Nucleus accumbens (tissue), 56 donors: ENCODE data around the gene PAPSS1.

Experiments used
- DNase-seq, 56 donors: peaks; one replicate each; lab custom pipeline; 2025; lab: John Stamatoyannopoulos, UW

Gene PAPSS1

DNA sequence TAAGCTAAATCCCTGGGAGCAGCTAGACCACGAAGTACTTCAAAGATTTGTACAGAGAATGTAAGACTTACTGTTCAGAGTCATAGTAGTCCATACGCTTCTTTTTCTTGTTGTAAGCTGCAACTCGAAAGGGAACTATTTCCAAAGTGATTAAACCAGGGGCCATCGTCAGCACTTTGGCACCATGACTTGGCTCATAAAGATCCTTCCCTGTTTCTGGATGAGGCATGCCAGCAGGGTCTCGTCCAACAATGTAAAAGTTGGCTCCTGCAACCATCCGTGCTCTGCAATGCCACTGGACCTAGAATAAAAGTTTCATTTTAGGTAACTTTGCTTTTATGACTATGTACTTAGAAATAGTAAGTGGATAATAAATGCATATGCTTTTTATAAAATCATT, 88.5 kb downstream of the PAPSS1 start:
- peak in 1 of 56 donors; percentile 0 for DNase-seq

DNA sequence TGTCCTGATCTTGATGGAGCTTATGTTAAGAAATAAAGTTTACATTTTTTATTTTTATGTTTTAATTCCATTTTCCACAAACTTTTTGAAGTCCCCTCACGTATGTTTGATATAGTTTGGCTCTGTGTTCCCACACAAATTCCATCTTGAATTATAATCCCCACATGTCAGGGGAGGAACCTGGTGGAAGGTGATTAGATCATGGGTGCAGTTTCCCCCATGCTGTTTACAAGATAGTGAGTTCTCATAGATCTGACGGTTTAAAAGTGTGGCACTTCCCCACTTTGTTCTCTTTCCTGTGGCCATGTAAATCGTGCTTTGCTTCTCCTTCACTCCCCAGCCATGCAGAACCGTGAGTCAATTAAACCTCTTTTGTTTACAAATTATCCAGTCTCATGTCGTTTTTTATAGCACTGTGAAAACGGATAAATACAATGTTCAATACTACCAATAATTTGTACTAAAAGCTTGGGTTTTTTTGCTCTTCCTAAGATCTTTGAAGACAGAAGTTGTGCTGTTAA, 89.8 kb downstream of the PAPSS1 start:
- no peak for DNase-seq

DNA sequence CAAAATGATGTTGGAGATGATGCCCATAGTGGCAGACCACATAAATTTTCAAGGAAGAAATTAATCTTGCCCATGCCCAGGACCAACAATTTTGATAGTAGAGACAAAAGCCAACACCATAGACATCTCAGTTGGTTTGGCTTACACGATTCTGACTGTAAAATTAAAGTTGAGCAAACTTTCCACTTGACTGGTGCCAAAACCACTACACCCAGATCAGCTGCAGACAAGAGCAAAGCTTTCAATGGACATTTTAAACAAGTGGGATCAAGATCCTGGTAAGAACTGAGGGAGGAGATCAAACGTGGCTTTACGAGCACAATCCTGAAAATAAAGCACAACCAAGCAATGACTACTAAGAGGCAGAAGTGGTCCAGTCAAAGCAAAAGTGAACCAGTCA, 90.7 kb downstream of the PAPSS1 start:
- DNase-seq: no peak

DNA sequence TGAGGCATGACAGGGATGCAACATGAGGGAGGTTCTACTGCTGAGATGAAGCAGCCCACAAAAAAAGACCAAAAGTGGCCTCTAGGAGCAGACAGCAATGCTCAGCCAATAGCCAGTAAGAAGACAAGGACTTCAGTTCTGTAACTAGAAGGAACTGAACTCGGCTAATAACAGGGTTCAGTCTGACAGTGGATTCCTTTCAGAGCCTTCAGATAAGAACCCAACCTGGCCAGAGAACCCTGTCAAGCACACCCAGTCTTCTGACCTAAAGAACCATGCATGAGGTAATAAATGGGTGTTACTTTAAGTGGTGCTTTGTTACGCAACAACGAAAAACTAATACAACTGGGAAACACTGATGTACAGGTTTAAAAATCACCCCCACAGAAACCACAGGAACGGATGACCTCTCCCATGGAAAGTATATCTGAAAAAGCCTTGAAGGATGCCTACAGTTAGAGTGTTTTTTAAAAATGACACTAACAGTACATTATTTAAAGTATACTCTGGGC, 94.6 kb downstream of the PAPSS1 start:
- DNase-seq: no peak

DNA sequence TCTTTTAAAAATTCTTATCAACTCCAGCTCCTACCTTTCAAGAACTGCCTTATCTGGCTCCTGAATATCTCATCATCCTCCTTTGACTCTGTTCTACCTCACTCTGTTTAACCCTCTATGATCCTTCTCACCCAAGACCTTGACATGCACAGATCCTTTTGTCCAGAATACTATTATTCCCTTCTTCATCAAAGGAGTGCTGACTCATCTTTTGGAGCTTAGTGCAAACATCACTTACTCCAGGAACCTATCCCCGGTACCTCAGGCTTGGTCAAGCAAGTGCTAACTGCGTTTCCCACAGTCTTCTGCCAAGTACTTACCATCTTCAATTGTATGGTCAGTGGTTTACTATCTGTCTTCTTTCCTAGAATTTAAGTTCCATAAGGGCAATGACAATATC, 96.0 kb downstream of the PAPSS1 start:
- no peak for DNase-seq

DNA sequence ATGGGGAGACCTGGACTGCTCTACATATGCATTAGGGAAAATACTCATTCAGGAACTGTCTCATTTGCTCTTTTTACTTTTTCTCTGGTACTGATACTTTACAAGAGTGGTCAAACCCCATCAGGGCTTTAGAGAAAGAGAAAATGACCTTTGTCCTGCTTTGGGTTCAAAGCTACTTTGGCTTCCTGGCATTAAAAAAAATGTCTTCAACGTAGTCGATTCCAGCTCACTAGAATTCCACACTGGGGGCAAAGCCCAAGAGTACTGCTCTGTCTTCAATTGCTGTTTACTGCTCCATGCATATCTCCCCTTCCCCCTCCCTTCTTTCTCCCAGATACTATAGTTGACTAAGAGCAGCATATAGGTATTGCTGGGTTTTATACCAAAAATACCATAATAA, 98.0 kb downstream of the PAPSS1 start:
- no peak for DNase-seq

DNA sequence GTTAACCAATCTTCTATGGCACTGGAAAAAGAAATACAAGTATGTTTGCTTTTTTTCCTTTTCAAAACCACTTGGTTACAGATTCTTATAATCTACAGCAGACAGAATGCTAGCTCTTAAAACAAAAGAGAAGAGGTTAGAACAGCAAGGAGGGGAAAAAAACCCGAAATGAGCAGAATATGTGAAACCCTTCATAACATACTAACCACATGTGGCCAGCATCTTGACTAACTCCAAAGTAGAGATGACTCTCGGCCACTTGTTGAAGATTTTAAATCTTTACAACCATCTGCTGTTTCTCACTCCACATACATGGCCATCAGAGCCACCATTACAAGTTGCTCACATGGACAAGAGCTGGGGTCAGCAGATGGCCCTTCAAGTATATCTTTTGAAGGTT, 100.3 kb downstream of the PAPSS1 start:
- DNase-seq: no peak

DNA sequence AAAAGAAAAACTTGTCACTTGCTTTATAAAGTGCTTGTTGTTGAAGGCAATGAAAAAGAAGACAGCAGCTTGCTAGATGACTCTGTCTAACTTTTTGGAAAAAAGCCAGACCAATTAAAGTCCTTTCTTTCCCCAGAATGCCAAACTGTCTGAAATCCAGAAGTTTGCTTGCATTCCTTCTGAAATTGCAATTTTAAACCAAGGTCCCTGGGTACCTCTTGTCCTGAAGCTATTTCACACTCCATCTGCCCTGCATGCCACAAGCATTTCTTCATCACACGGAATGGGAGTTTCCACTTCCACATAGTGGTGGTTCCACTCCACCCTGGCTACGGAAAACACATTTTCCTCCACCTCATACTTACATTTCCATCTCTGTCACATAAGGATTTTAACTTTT, 101.0 kb downstream of the PAPSS1 start:
- DNase-seq: no peak

DNA sequence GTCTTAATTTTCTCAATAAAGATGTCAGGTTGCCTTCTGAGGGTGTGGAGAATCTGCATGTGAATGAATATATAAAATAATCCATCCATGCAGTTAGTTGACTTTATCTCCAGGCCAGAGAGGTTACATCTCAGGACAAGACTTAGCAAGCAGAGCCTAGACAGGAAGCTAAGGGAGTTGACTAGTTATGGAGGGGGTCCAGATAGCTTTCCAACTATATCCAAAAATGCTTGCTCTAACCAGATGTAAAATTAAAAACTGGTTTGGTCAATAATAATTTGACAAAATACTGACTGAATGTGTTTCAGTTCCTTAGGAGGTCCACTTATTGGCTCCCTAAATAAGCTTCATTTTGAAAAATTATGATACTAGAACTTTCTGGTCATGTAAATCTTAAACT, 101.4 kb downstream of the PAPSS1 start:
- no peak for DNase-seq

DNA sequence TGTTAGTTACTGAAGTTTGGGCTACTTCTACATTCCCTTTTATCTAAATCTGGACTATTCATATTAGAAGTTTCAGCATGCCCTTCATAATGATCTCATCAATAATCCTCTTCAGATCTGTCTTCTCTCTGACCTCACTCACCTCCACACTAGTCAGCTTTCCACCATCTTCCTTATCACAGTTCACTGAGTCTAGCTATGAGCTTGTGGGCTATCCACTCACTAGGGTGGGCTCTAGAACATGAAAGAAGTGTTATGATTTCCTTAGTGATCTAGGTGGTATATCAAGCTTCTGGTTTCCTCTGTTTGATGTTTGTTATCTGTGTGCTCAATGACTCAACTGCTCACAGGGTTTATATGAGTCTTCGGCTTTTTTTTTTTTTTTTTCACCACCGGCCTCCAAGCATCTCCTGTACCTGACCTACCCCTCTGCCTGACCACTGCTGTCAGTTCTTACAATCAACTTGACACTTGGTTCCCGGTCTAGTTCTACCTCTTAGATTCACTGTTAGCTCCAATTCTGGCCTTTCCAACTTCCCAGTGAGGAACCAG, 103.1 kb downstream of the PAPSS1 start:
- DNase-seq: no peak

DNA sequence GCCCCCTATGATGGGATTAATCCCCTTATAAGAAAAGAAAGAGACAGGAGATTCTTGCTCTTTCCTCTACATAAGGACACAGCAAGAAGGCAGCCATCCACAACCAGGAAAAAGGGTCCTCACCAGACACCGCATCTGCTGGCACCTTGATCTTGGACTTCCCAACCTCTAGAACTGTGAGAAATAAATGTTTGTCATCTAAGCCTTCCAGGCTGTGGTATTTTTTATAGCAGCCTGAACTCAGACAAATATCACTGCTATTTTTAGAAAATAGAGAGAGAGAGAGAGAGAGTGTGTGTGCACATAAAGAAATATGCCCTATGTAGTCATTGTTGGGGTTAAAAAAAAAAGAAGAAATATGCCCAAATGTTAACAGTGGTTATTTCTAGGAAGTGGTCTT, 104.2 kb downstream of the PAPSS1 start:
- DNase-seq: no peak

DNA sequence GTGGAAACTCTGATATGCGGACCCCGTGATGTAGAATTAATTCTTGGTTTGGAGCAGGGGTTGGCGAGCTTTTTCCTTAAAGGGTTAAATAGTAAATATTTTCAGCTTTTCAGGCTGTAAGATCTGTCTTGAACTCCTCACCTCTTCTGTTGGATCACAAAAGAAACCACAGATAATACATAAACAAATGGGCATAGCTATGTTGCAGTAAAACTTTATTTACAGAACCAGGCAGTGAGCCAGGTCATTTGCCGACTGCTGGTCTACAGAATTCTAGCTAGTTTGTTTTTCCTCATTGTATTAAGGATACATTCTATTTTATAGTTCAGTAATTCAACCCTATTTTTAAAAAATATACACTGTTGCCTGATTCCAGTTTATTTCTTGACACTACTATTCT, 116.6 kb downstream of the PAPSS1 start:
- no peak for DNase-seq

DNA sequence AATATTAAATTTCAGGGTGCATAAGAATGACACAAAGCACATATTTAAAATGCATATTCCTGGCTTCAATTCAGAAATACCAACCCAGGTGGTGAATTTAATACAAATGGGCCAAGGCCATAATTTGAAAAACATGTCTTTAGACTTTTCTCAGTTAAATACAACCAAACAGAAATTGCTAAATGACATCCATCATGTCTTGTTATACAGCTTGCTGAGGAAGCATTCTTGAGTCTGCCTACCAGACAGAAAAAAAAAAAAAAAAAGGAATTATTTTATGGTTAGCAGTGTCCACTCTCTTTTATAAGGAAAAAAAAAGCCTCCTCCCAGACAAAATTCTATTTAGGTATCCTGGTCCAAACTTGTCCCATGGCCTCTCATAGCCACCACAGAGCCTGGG, 119.1 kb downstream of the PAPSS1 start:
- DNase-seq: no peak

DNA sequence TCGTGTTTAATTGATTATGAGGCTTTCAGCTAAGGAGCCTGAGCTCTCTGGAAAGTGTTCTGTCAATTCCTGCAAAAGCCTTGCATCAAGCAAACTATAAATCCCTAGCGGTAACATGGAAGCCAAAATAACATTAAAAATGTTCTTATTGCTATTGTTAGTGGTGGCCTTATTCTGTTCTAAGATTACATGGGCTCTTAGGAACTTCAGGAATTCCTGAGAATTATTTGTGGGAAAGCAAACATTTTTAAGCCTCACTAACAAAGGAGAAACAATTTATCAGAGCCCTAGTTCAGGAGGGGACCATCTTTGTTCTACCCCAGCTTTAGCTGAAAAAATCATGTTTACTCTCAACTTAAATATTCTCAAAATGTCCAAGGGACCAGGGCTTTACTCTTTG, 119.6 kb downstream of the PAPSS1 start:
- no peak for DNase-seq

DNA sequence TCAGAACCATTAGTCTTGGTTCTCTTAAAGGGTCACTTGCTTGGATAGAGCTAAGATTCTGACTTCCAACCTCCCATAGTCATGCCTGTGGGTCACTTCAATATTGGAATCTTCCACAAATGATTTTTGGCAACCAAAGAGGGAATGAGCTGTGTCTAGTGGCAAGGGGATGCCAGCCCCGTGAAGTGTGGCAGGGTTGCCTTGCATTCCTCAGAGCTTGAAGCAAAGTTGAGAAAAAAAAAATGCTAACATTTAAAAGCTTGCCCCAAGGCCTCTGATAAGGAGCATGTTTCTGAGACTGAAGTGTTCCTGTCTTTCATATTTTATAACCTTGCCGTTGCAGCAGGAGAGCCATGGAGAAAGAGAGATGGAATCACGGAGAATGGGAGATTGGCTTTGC, 120.2 kb downstream of the PAPSS1 start:
- no peak for DNase-seq

DNA sequence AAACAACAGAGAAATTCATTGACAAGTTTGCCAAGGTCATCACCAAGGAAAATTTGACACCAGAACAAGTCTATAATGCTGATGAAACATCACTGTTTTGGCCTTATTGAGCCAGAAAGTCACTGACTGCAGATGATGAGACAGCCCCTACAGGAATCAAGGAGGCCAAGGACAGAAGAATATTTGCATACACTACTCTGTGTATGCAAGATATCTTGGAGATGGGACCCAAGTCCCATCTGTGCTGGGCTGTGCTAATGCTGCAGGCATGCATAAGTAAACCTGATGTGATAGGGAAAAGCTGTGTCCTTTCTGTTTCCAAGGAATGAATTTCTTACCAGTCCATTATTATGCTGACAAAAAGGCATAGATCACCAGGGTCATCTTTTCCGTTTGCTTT, 126.8 kb downstream of the PAPSS1 start:
- DNase-seq: no peak

DNA sequence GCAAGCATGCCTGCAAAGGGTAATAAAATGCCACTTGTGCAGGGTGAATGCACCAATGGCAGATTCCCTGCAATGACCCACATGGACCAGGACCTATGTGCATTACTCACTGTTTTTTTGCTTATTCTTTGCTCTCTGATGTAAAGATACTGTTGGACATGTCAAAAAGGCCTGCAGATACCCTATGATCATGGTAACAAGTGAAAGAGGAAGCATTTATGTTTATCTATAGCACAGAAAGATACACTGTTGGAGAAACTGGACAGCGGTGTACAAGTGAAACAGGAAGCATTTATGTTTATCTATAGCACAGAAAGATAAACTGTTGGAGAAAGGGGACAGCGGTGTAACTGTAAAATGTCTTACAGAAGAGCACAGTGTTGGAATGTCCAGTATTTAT, 127.5 kb downstream of the PAPSS1 start:
- DNase-seq: no peak

DNA sequence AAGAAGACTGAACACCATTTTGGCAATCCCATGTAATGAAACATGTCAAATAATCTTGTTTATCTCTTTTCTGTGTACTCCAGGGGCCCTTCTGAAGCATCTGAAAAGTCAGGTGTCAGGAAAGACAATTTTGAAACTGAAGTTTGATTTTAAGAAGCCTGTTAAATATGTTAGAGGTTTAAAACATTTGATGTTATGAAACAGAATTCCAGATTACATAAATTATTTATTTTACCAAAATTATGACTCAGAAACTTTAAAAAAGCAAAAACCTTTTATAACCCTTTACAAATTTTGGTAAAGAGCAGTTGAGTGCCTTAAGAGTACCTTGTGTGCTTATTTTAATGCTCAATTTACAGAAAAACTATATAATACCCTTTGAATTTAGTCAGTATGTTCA, 130.8 kb downstream of the PAPSS1 start:
- no peak for DNase-seq

DNA sequence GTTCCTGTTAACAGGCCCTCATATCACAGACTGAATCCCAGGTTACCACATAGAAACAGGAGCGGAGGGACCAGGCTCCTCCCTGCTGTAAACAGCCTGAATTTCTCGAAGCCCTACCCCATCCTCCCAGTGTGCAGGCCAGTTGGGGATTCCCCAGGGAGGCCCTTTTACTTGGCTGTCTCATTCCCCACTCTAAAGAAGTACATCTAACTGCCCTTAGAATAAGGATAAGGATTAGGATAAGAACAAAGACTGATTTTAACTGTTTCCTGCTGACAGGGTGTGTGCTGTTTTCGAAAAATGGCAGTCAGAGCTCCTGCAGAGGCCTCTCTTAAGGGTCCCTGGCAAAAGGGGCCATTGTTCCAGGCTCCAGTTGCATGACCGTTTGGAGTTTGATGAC, 133.7 kb downstream of the PAPSS1 start:
- DNase-seq: no peak

DNA sequence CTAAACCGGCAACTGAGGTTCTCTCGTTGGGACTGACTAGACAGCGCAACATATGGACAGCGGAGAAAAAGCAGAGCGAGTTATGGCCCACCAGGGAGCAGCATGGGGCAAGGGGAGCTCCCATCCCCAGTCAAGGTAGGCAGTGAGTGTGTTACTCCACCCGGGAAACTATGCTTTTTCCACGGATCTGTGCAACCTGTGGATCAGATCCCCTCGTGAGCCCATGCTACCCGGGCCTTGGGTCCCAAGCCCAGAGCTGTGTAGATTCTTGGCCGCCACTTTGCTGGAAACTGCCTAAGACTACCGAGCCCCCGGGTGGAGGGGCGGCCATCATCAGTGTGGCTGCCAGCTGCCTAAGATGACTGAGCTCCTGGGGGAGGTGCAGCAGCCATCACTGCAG, 140.9 kb downstream of the PAPSS1 start:
- no peak for DNase-seq

DNA sequence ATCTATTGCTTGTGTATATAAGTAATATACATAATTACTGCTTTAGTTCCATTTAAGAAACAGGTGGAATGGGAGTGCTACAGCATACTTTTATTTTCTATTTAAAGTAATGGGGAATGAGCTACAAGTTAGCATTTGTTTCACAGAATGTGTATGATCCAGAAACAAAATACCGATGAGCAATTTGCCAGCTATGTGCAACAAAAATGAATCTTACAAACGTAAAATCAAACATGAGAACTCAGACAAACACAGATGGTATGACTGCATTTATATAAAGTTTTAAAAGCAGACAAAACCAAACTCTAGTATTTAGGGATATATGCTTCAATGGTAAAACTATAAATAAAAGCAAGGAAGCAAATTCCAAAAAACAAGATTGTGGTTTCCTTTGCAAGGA, 141.7 kb downstream of the PAPSS1 start:
- no peak for DNase-seq

DNA sequence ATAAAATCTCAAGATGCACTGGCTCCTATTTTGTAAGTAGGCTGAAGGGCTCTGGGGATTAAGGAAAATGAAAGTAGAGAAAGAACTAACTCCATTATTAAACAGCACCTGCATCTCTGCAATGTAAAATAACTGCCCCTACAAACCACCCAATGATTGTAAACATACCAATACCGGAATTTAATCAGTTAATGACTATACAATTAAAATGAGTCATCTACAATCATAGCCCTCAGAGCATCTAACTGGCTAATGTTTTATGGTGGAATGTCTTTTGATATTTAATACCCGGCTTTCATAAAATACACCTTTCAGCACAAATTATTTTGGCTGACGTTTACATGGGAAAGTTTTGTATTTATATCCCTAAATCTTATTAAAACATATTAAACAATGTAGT, 142.3 kb downstream of the PAPSS1 start:
- DNase-seq: no peak

DNA sequence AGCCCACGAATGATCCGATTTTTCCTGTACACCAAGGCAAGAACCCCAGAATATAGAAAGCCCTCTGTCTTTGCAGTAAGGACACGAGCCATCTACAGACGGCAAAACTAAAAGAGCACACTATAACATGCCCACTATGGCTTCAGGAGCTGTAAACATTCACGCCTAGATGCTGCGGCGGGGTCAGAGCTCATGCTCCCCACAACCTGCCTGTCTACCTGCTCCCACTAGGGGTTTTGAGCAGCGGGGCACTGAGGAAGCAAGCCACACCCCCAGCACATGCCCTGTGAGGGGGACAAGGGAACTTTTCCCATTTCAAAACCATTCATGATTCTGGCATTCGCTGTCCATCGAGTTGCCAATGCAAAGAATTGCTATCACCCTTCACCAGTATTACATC, 144.8 kb downstream of the PAPSS1 start:
- no peak for DNase-seq
